ENCODE data around the gene GALNT18.
A peak's percentile ranks its signal among the peaks of the same experiment; 100 is the strongest.

Gene GALNT18

DNA sequence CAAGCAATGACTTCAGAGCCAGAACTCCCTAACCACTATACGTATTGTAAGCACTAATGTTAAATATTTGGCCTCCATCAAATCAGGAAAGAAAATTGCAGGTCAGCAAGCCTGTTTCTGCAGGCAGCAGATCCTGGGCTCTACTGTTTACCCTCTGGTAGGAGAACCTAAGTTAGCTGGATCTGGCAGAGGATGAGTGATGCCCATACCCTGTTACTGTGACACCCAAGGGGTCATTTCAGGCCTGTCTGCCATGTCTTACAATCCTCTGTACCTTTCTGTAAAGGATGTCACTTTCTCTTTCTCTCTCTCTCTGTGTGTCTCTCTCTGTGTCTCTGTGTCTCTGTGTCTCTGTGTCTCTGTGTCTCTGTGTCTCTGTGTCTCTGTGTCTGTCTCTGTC, 375.6 kb downstream of the GALNT18 start:
- ChIA-PET POLR2A (no interaction called here), CTCF (interaction anchor here (1.1 kb wide), 1 partner anchor 219 kb away, joined by 3 read pairs; no protein-coding TSS in a partner anchor)
- H3K9me3 ChIP-seq (ENCODE audit: control insufficient read depth, insufficient read depth, low read depth, low read length): no peaks in the 10 kb centered on the region
- H3K36me3 ChIP-seq (ENCODE audit: control insufficient read depth in 2 of 2, insufficient read depth in 1 of 2, low read length in 2 of 2): no peaks in the 10 kb centered on the region
- H3K27ac ChIP-seq (ENCODE audit: extremely low read depth, low read depth, low read length): no peak overlapping the region
- TF ChIP-seq ZNF37A (tag by site-specific recombination; IDR thresholded peaks at IDR 0.05) (no peak), ZBTB7A (tag by site-specific recombination; IDR thresholded peaks at IDR 0.05; ENCODE audit: low read depth) (no peak), ZNF596 (tag by site-specific recombination; IDR thresholded peaks at IDR 0.05) (peak; percentile 53; the same call in 1 of the 2 replicates), RBAK (tag by site-specific recombination; IDR thresholded peaks at IDR 0.05) (no peak)
- no peak overlapping the region for H3K4me3 ChIP-seq (ENCODE audit: low read depth, low read length)
- H3K4me1 ChIP-seq (ENCODE audit: control insufficient read depth, insufficient read depth, low read length): no peaks in the 10 kb centered on the region

DNA sequence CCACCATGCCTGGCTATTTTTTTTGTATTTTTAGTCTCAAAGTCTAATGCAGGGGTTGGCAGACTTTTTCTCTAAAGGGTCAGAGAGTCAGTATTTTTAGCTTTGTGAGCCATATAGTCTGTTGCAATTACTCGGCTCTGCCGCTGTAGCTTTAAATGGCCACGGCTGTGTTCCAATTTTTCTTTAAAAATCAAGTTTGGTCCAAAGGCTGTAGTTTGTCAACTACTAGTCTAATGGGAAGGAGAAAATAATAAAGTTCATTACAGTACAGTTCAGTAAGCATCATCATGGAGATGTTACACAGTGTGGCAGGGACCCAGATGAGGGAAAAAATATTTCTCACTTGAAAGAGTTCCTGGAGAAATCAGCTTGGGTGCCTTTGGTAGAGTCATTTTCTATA, 376.4 kb downstream of the GALNT18 start:
- POLR2A ChIA-PET: no interaction called here
- no peaks in the 10 kb centered on the region for H3K9me3 ChIP-seq (ENCODE audit: control insufficient read depth, insufficient read depth, low read depth, low read length)
- no peak for TF ChIP-seq SP2 (tag by site-specific recombination; IDR thresholded peaks at IDR 0.05)
- no peak for TF ChIP-seq PRDM1 (tag by site-specific recombination; IDR thresholded peaks at IDR 0.05)
- CTCF ChIA-PET: interaction anchor here (1.1 kb wide), 1 partner anchor 218 kb away, joined by 3 read pairs; no protein-coding TSS in a partner anchor
- H3K4me1 ChIP-seq (ENCODE audit: control insufficient read depth, insufficient read depth, low read length): no peaks in the 10 kb centered on the region
- H3K4me3 ChIP-seq (ENCODE audit: low read depth, low read length): no peak overlapping the region
- no peak overlapping the region for H3K27ac ChIP-seq (ENCODE audit: extremely low read depth, low read depth, low read length)
- no peaks in the 10 kb centered on the region for H3K36me3 ChIP-seq (ENCODE audit: control insufficient read depth in 2 of 2, insufficient read depth in 1 of 2, low read length in 2 of 2)

DNA sequence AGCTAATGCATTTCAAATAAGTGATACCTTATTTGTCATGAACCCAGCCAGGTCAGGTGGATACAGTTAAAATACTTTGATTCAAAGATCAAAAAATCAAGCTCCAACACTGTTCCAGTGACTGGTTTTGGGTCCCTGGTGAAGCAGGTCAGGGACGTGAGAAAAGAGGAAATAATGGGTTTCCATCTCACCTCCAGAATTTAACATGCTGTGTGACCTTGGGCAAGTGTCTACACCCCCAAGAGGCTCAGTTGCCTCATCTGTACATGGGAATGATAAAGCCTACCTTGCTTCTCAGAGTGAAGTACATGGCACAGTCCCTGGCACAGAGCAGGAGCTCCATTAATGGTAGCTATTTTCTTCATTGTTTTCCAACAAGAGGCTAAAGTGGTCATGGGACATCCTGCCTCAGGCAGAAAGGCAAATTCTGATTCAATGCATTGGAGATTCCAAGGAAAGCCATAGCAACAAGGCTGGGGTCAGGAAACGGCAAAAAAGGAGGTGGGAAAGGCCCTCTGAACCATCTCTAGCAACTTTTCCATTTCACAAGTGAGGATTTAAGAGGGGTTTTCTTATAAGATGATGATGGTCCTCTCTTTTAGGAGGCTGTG, 377.2 kb downstream of the GALNT18 start:
- TF ChIP-seq ZNF585B (tag by site-specific recombination; IDR thresholded peaks at IDR 0.05): no peak
- TF ChIP-seq ZNF707 (tag by site-specific recombination; IDR thresholded peaks at IDR 0.05): no peak
- TF ChIP-seq ZNF37A (tag by site-specific recombination; IDR thresholded peaks at IDR 0.05): no peak
- no peak for TF ChIP-seq ZNF292 (tag by site-specific recombination; IDR thresholded peaks at IDR 0.05; ENCODE audit: borderline replicate concordance, low read depth)
- no peak for TF ChIP-seq ZNF324 (tag by site-specific recombination; IDR thresholded peaks at IDR 0.05)
- TF ChIP-seq, protein P1, sequence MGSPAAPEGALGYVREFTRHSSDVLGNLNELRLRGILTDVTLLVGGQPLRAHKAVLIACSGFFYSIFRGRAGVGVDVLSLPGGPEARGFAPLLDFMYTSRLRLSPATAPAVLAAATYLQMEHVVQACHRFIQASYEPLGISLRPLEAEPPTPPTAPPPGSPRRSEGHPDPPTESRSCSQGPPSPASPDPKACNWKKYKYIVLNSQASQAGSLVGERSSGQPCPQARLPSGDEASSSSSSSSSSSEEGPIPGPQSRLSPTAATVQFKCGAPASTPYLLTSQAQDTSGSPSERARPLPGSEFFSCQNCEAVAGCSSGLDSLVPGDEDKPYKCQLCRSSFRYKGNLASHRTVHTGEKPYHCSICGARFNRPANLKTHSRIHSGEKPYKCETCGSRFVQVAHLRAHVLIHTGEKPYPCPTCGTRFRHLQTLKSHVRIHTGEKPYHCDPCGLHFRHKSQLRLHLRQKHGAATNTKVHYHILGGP (tag by site-specific recombination; IDR thresholded peaks at IDR 0.05): no peak
- no peak overlapping the region for H3K4me3 ChIP-seq (ENCODE audit: low read depth, low read length)
- CTCF ChIA-PET: interaction anchor here (0.9 to 1.2 kb wide), 2 partner anchors 18 to 216 kb away, joined by 3 read pairs; no protein-coding TSS in a partner anchor
- H3K36me3 ChIP-seq (ENCODE audit: control insufficient read depth in 2 of 2, insufficient read depth in 1 of 2, low read length in 2 of 2): no peaks in the 10 kb centered on the region
- no peaks in the 10 kb centered on the region for H3K9me3 ChIP-seq (ENCODE audit: control insufficient read depth, insufficient read depth, low read depth, low read length)
- POLR2A ChIA-PET: no interaction called here
- no peak overlapping the region for H3K27ac ChIP-seq (ENCODE audit: extremely low read depth, low read depth, low read length)
- H3K4me1 ChIP-seq (ENCODE audit: control insufficient read depth, insufficient read depth, low read length): no peaks in the 10 kb centered on the region

DNA sequence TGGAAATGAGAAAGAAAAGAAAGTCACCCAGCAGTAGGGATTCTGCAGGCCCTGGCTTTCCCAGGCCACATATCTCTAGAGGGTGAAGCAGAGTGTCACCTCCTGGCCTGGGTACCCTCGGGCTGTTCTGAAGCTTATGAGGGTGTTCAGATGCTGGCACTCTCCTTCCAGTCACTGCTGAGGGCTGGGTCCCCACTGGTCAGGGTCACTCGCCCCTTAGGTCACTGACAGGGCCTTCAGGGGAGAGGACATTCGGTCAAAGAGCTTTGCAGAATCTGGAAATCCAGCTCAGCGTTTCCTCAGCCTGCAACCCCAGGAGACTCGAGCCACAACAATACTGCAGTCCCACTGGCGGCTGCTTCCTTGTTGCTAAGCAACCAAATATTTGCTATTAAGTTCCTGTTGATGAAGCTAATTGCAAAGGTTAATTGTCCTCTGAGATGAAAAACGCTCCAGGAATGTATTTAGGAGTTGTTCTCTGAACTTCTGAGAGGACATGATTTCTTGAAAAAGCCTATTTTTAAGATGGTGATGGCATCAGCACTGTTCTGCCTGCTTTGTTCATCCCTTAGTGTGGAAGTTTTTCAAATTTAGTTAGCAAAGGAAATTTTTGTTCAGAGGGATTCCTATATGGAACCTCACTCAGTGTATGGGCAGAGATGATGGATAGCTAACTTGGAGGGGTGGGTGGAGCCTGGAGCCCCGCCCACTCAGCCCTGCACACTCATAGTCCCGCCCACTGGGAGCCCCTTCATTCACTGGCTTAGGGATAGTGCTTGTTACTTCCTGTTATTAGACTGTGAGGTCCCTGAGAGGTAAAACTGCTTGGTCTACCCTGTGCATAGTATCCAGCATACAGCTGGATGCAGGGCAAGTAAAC, 378.0 kb downstream of the GALNT18 start:
- Histone ChIP-seq H3K27ac (ENCODE audit: extremely low read depth, low read depth, low read length) (no peak overlapping the region), H3K4me3 (ENCODE audit: low read depth, low read length) (no peak overlapping the region), H3K4me1 (ENCODE audit: control insufficient read depth, insufficient read depth, low read length) (no peaks in the 10 kb centered on the region), H3K36me3 (ENCODE audit: control insufficient read depth in 2 of 2, insufficient read depth in 1 of 2, low read length in 2 of 2) (no peaks in the 10 kb centered on the region), H3K9me3 (ENCODE audit: control insufficient read depth, insufficient read depth, low read depth, low read length) (no peaks in the 10 kb centered on the region)
- TF ChIP-seq ZNF513 (tag by site-specific recombination; IDR thresholded peaks at IDR 0.05): no peak
- TF ChIP-seq MYNN (tag by site-specific recombination; IDR thresholded peaks at IDR 0.05; ENCODE audit: borderline replicate concordance): no peak
- 0 out of 2 replicates have a peak, but pooled peaks have one; percentile 22 for TF ChIP-seq ZBTB48 (tag by site-specific recombination; IDR thresholded peaks at IDR 0.05)
- no peak for TF ChIP-seq ZNF211 (tag by site-specific recombination; IDR thresholded peaks at IDR 0.05; ENCODE audit: low read depth)
- TF ChIP-seq ZNF19 (tag by site-specific recombination; IDR thresholded peaks at IDR 0.05; ENCODE audit: low read depth): no peak
- peak; percentile 38; the same call in 1 of the 2 replicates for TF ChIP-seq KLF9 (tag by site-specific recombination; IDR thresholded peaks at IDR 0.05; ENCODE audit: low read depth)
- TF ChIP-seq ZNF76 (tag by site-specific recombination; IDR thresholded peaks at IDR 0.05; ENCODE audit: borderline replicate concordance, low read depth): no peak
- TF ChIP-seq ZNF280D (tag by site-specific recombination; IDR thresholded peaks at IDR 0.05): no peak
- ChIA-PET POLR2A (no interaction called here), CTCF (interaction anchor here (0.6 to 1.4 kb wide), 5 partner anchors 8 to 215 kb away, joined by 3 to 4 read pairs (median 3); no protein-coding TSS in a partner anchor)
